ENCODE results near the gene ACAA1. TPM values are rescaled to one million over a fixed set of nuclear protein-coding genes. Genes with fewer than 3 reads are reported as not detected.
"Not testable (repeated sequence)": the region's sequence is repeated elsewhere in the genome, so short reads cannot be mapped to it uniquely, and the experiment has no call there.

The ACAA1 gene
- total RNA-seq, 2 experiments from 2014 or later: 52.2 to 64.6 TPM

DNA sequence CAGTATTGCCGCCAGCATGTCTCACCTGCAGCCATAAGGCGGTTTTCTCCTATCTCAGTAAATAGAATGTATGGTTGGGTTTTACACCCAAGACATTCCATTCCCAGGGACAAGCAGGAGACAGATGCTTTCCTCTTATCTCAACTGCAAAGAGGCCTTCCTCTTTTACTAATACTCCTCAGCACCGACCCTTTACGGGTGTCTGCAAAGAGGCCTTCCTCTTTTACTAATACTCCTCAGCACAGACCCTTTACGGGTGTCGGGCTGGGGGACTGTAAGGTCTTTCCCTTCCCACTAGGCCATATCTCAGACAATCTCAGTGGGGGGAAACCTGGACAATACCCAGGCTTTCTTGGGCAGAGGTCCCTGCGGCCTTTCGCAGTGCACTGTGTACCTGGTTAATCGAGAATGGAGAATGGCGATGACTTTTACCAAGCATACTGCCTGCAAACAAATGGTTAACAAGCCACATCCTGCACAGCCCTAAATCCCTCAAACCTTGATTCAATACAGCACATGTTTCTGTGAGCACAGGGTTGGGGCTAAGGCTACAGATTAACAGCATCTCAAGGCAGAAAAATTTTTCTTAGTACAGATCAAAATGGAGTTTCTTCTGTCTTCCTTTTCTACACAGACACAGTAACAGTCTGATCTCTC is 1.2 kb downstream of the ACAA1 start:
- intact Hi-C loops (cut with DNase I, micrococcal nuclease): loop anchor here (2.0 to 10.0 kb wide), 7 partner anchors 77 to 1252 kb away; partner anchors contain the start of genes XYLB (in 2 of the 2) and ACVR2B (in 1 of the 2)
- POLR2A ChIA-PET; H3K27me3 Mint-ChIP-seq; H3K9me3 Mint-ChIP-seq (ENCODE audit: low read depth); ATAC-seq: not testable (repeated sequence)
- Mint-ChIP-seq H3K4me1 (peaks cover 49% of the 10 kb centered on the region), H3K4me3 (peak overlapping the region; percentile 97), H3K27ac (peak overlapping the region; percentile 93), H3K36me3 (ENCODE audit: low read depth) (peaks cover 41% of the 10 kb centered on the region)
- CTCF ChIA-PET: interaction anchor here (1.4 to 2.1 kb wide), 3 partner anchors 29 to 210 kb away, joined by 3 to 10 read pairs (median 7); partner anchors contain the start of genes OXSR1 and XYLB
- DNase-seq: peak; percentile 55

DNA sequence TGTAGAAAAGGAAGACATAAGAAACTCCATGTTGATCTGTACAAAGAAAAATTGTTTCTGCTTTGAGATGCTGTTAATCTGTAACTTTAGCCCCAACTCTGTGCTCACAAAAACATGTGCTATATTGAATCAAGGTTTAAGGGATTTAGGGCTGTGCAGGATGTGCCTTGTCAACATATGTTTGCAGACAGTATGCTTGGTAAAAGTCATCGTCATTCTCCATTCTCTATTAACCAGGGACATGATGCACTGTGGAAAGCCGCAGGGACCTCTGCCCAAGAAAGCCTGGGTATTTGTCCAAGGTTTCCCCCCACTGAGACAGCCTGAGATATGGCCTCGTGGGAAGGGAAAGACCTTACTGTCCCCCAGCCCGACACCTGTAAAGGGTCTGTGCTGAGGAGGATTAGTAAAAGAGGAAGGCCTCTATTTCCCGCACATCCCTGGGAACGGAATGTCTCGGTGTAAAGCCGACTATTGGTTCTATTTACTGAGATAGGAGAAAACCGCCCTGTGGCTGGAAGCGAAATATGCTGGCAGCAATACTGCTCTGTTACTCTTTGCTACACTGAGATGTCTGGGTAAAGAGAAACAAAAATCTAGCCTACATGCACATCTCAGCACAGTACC is 2.3 kb downstream of the ACAA1 start:
- ATAC-seq; CTCF ChIA-PET; H3K9me3 Mint-ChIP-seq (ENCODE audit: low read depth); H3K27me3 Mint-ChIP-seq; DNase-seq; POLR2A ChIA-PET: not testable (repeated sequence)
- peaks cover 39% of the 10 kb centered on the region for H3K4me1 Mint-ChIP-seq
- peak overlapping the region; percentile 97 for H3K4me3 Mint-ChIP-seq
- H3K27ac Mint-ChIP-seq: peak overlapping the region; percentile 93
- H3K36me3 Mint-ChIP-seq (ENCODE audit: low read depth): peaks cover 38% of the 10 kb centered on the region
- intact Hi-C loops (cut with DNase I, micrococcal nuclease): loop anchor here (5.0 to 10.0 kb wide), 5 partner anchors 78 to 1253 kb away; partner anchors contain the start of gene ACVR2B (in 1 of the 2)

DNA sequence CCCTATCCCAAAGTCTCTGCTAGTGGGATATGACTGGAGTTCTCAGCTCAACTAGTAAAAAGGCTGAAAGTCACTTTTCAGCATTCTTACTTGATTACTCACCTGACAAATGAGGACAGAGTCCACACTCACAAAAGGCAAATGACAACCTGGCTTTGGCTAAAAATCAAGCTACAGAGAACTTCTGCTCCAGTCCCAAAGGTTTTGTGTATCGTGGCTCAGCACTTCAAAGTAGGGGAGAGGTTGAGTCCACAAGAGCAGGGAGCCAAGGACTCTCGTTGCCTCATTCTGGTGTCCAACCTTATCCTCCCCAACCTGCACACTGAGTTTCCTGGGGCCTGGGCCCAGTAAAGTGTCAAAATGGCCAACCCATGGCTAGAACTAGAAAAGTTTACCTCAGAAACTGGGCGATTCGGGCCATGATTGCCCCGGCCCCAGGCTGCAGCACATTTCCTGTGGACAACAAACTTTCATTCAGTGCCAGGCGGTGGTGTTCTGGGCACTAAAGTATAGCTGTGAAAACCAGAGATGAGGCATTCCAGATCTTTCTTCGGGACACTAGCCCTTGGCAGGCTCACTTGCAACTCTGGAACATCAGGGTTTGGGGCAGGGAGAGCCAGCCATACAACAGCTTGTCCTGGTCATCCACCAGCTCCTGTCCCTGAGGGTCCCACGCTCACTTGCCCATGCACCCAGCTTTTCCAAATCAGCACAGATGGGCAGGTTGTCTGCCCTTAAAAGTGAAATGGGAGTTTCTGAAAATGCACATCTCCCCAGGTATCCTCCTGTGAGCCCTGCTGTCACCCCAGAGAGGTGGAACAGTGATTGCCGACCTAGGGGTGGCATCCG is 3.1 kb downstream of the ACAA1 start:
- no peak overlapping the region for H3K27ac Mint-ChIP-seq
- H3K27me3 Mint-ChIP-seq: no peaks in the 10 kb centered on the region
- ATAC-seq (no peak), DNase-seq (no peak)
- ChIA-PET CTCF (interaction anchor here (0.6 kb wide), 1 partner anchor 18 kb away, joined by 3 read pairs; no protein-coding TSS in a partner anchor), POLR2A (no interaction called here)
- H3K4me1 Mint-ChIP-seq: peaks cover 35% of the 10 kb centered on the region
- intact Hi-C loops (cut with DNase I, micrococcal nuclease): loop anchor here in 1 of 2 experiments (10.0 kb wide), 1 partner anchor 321 kb away; the partner anchor contains the start of gene ACVR2B
- no peak overlapping the region for H3K4me3 Mint-ChIP-seq
- H3K36me3 Mint-ChIP-seq (ENCODE audit: low read depth): peaks cover 38% of the 10 kb centered on the region
- H3K9me3 Mint-ChIP-seq (ENCODE audit: low read depth): no peaks in the 10 kb centered on the region

DNA sequence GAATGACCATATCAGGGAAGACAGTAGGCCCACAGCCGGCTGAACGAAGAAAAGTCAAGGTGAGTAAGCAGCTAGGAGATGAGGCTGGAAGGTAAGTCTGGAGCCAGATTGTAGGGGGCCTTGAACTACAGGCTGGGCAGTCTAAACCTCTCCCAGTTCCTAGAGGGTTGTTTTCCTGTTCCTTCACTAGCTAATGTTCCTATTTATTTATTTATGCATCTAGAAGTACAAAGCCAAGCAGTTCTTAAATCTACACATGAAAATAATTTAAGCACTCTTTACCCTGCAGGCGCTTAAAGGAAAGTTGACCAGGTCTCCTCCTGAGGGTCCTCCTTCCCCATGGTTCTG is 3.7 kb downstream of the ACAA1 start:
- peaks cover 33% of the 10 kb centered on the region for H3K4me1 Mint-ChIP-seq
- ATAC-seq (no peak), DNase-seq (no peak)
- peaks cover 38% of the 10 kb centered on the region for H3K36me3 Mint-ChIP-seq (ENCODE audit: low read depth)
- CTCF ChIA-PET: no interaction called here
- H3K27ac Mint-ChIP-seq: peak overlapping the region; percentile 59
- intact Hi-C loops (cut with DNase I, micrococcal nuclease): loop anchor here in 1 of 2 experiments (10.0 kb wide), 1 partner anchor 322 kb away; the partner anchor contains the start of gene ACVR2B
- H3K4me3 Mint-ChIP-seq: no peak overlapping the region
- no peaks in the 10 kb centered on the region for H3K27me3 Mint-ChIP-seq
- POLR2A ChIA-PET: interaction anchor here (0.7 kb wide), 1 partner anchor 12 kb away, joined by 3 read pairs; no protein-coding TSS in a partner anchor
- H3K9me3 Mint-ChIP-seq (ENCODE audit: low read depth): no peaks in the 10 kb centered on the region

DNA sequence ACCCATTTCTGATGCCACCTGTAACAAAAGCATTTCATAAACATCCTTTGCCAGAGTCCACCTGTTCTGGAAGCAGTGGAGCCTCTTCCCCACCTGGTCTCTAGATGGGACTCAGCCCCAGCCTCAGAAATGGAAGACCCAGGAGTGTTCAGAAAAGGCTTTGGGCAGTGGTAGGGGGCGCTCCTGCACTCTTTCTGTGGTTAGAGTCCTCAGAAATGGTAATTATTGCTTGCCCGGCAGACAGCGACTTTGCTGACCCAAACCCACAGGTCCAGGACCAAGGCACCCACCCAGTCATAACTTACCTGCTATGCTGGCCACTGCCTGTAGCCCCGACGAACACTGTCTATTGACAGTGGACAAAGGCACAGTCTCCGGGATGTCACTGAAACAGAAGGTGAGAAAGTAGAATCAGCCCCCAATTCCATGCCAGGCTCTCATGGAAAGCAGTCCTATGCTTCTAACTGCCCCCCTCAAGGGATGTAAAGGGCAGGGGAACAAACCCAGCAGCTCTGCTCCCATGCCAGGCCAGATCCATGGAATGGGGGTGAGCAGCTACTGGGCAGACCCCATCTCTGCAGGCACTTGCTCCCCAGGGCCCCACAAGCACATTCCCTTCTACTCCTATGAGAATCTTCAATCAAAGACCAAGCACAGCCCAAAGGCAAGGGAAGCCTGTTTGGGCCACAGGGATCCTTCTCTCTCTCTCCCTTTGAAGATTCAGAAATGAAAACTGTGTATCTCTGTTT is 5.1 kb downstream of the ACAA1 start:
- no peaks in the 10 kb centered on the region for H3K9me3 Mint-ChIP-seq (ENCODE audit: low read depth)
- peaks cover 42% of the 10 kb centered on the region for H3K36me3 Mint-ChIP-seq (ENCODE audit: low read depth)
- H3K27me3 Mint-ChIP-seq: no peaks in the 10 kb centered on the region
- ATAC-seq: no peak
- no peak overlapping the region for H3K4me3 Mint-ChIP-seq
- peak; percentile 61 for DNase-seq
- H3K27ac Mint-ChIP-seq: no peak overlapping the region
- peaks cover 25% of the 10 kb centered on the region for H3K4me1 Mint-ChIP-seq
- ChIA-PET POLR2A (no interaction called here), CTCF (no interaction called here)
- intact Hi-C loops (cut with DNase I, micrococcal nuclease): loop anchor here in 1 of 2 experiments (10.0 kb wide), 1 partner anchor 323 kb away; the partner anchor contains the start of gene ACVR2B

DNA sequence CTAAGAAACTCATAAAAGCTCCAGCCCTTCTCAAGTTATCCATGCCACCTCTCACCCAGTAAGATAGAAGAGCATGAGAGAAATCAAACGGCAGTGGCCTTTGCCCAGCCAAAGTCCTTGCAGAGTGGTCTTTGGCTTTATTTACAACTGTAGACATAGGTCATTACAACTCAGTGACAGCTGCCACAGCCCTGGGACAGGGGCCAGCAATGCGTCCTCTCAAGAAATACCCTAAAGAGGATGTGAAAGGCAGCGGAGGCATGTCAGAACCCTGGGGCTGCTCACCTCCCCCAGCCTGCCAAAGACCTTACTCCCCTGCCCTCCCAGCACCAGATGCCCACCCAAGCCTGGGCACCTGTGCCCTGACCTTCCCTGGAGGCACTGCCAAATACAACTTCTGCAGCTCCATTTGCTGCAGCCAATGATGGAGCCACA is 6.3 kb downstream of the ACAA1 start:
- intact Hi-C loops (cut with DNase I, micrococcal nuclease): loop anchor here in 1 of 2 experiments (10.0 kb wide), 1 partner anchor 324 kb away; the partner anchor contains the start of gene ACVR2B
- POLR2A ChIA-PET: no interaction called here
- ATAC-seq: no peak
- H3K9me3 Mint-ChIP-seq (ENCODE audit: low read depth): no peaks in the 10 kb centered on the region
- no peak overlapping the region for H3K4me3 Mint-ChIP-seq
- no peak overlapping the region for H3K27ac Mint-ChIP-seq
- peaks cover 42% of the 10 kb centered on the region for H3K36me3 Mint-ChIP-seq (ENCODE audit: low read depth)
- no peaks in the 10 kb centered on the region for H3K27me3 Mint-ChIP-seq
- peaks cover 24% of the 10 kb centered on the region for H3K4me1 Mint-ChIP-seq
- no peak for DNase-seq
- CTCF ChIA-PET: interaction anchor here (0.6 kb wide), 2 partner anchors 33 to 130 kb away, joined by 3 to 4 read pairs; no protein-coding TSS in a partner anchor

DNA sequence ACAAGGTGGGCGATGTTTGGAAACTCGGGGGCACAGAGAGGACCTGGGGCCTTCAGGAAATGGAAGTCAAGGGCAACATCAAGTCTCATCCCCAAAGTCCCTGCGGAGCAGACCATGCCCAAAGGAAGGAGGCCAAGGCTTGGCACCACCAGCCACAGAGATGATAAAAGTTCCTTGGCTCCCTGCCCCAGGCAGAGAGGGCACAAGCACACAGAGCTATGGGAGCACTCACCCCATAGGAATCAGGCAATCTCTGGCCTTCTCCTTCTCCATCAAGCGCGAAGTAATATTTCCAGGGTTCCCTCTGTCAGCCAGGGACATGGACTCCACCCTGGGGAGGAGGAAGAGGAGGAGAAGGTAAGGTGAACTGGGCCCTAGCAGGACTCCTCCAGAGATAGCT is 7.9 kb downstream of the ACAA1 start:
- no peak for ATAC-seq
- H3K27me3 Mint-ChIP-seq: no peaks in the 10 kb centered on the region
- ChIA-PET CTCF (interaction anchor here (0.7 to 1.0 kb wide), 2 partner anchors 8 to 303 kb away, joined by 3 read pairs; partner anchors contain the start of gene ACAA1), POLR2A (interaction anchor here (0.6 kb wide), 1 partner anchor 217 kb away, joined by 3 read pairs; no protein-coding TSS in a partner anchor)
- no peak overlapping the region for H3K4me3 Mint-ChIP-seq
- no peak overlapping the region for H3K27ac Mint-ChIP-seq
- no peaks in the 10 kb centered on the region for H3K9me3 Mint-ChIP-seq (ENCODE audit: low read depth)
- intact Hi-C loops (cut with DNase I, micrococcal nuclease): no loop called here
- peaks cover 38% of the 10 kb centered on the region for H3K36me3 Mint-ChIP-seq (ENCODE audit: low read depth)
- peaks cover 10% of the 10 kb centered on the region for H3K4me1 Mint-ChIP-seq
- no peak for DNase-seq

DNA sequence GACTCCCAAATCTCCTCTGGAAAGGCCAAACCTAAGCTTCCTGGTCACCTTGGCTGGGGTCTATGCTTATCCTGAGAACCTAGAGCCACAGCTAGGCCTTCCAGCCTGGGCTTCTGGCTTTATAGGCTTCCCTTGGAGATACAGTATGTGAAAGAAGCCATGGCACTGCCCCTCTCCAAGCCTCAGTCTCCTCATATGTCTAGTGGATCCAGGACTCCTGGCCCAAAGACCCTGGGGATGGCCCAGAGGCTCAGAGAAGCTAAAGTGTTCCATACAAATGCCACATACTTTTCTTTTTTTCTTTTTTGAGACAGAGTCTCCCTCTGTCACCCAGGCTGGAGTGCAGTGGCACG is 8.6 kb downstream of the ACAA1 start:
- Mint-ChIP-seq H3K4me1 (peaks cover 5% of the 10 kb centered on the region), H3K4me3 (no peak overlapping the region), H3K36me3 (ENCODE audit: low read depth) (peaks cover 34% of the 10 kb centered on the region), H3K27me3 (no peaks in the 10 kb centered on the region), H3K9me3 (ENCODE audit: low read depth) (no peaks in the 10 kb centered on the region), H3K27ac (no peak overlapping the region)
- CTCF ChIA-PET: interaction anchor here (1.0 to 1.2 kb wide), 3 partner anchors 8 to 14 kb away, joined by 3 to 4 read pairs (median 4); partner anchors contain the start of gene ACAA1
- ATAC-seq: no peak
- no peak for DNase-seq
- intact Hi-C loops (cut with DNase I, micrococcal nuclease): no loop called here
- POLR2A ChIA-PET: interaction anchor here (0.6 kb wide), 1 partner anchor 218 kb away, joined by 3 read pairs; no protein-coding TSS in a partner anchor

DNA sequence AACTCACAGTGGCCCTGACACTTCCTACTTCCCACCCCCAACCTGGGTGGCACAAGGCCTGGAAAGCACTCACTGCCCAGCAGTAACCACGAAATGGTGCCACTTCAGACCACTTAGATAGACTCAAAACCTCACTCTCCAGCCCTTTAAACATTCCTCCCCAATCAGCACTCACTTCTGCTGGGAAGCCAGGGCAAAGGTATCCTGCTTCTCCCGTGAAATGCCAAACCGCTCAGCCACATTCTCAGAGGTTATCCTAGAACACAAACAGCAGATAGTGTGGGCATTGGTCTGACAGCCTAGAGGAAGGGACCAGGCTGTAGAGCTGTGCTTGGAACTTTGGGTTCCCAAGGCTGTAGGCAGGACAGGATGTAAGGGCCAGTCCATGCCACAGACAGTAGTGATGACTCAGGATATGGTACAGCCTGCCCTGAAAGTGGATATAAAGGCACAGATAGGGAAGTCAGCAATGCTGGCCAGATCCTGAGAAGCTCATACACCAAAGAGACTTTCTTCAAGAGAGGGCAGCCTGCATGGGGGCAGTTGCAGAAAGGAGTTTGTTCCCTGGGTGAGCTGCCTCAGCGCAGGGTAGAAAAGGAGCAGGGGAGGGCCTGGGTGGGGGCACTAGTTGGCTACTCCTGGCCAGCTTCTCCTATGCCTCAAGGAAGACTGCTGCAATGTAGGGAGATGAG is 9.2 kb downstream of the ACAA1 start:
- Mint-ChIP-seq H3K4me1 (peaks cover 2% of the 10 kb centered on the region), H3K27me3 (no peaks in the 10 kb centered on the region), H3K9me3 (ENCODE audit: low read depth) (no peaks in the 10 kb centered on the region), H3K36me3 (ENCODE audit: low read depth) (peaks cover 40% of the 10 kb centered on the region), H3K4me3 (no peak overlapping the region), H3K27ac (peak overlapping the region; percentile 58)
- intact Hi-C loops (cut with DNase I, micrococcal nuclease): no loop called here
- DNase-seq: no peak
- no peak for ATAC-seq
- ChIA-PET POLR2A (no interaction called here), CTCF (interaction anchor here (1.0 to 1.2 kb wide), 4 partner anchors 8 to 217 kb away, joined by 3 to 4 read pairs (median 4); partner anchors contain the start of gene ACAA1)

All from activated CD4-positive, alpha-beta T cell treated with anti-CD3 and anti-CD28 coated beads for 36 hours (primary cell).